NCI-H2196 treated with DMSO at 0.1 percent for 48 hours (cell line): ENCODE results near the gene ACHE.

Source experiments
- DNase-seq: peaks from one replicate; lab custom pipeline; 2025; ENCODE audit not compliant: unreplicated experiment; lab: John Stamatoyannopoulos, UW

The ACHE gene

DNA sequence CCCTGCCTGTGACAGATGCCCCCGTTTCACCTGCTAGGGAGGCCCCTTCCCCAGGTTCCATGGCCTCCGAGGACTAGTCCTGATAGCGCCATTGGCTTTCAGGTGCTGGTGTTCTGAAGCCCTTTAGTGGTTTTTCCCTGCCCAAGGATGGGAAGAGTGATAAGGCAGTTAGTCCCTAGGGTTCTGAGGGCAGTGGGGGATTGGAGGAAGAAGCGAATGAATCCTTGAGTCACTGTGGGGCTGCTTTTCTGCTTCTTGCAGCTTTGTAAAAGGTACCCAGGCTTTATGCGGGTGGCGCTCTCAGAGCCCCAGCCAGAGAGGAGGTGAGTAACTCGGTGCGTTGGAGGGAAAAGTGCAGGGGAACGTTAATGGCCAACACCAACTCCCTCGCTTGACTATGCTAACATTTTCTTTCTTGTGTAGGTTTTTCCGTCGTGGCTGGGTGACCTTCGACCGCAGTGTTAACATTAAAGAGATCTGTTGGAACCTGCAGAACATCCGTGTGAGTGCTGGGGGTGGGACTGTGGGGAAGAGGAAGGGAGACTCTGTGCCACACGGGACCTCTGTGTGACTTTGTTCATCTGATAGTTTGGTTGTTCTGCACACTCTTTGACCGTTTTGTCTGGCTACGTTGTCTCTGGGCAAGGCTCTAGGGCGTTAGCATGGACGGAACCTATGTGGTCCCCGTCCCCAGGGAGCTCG, 10.1 kb downstream of the ACHE start:
- DNase-seq = no peak

DNA sequence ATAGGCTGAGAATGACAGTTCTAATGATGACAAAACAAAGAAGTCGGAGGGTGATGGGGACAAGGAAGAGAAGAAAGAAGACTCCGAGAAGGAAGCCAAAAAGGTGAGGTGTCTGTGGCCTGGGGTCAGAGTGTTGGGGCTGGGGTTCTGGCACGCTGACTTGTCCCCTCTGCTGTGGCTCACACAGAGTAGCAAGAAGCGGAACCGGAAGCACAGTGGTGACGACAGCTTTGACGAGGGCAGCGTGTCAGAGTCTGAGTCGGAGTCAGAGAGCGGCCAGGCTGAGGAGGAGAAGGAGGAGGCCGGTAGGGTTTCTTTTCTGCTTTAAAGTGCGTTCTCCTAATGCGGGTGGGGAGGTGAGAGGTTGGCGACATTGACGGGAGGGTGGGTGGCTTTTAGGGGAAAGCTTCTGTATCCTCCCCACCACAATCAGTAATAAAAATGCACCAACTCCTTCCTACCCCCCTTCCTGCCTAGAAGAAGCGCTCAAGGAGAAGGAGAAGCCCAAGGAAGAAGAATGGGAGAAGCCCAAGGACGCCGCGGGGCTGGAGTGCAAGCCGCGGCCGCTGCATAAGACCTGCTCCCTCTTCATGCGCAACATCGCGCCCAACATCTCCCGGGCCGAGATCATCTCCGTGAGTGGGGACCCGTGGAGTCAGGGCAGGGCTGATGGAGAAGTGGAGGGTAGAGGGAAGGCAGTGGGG, 10.8 kb downstream of the ACHE start:
- DNase-seq = no peak

- DNase-seq = no peak
Observed at GRCh38 chr7:100882785-100883526, 12.7 kb downstream of the ACHE start.

DNA sequence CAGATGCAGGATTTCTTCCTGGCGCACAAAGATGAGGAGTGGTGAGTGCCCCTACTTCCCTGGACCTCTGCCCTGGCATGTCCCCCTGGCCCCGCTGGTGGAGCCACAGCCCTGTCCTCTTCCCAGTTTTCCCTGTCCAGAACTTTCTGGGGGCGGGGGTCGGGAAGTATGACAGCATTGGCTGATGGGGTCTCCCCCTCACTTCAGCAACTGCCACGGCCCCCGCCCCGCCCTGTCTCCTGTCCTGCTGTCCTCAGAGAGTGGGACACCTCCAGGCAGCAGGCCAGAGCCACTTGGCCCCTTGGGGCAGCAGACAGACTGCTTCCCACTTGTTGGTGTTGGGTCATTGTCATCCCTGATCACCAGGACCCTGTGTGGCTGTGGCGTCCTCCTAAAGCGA, 13.5 kb downstream of the ACHE start:
- DNase-seq = no peak

GRCh38 chr7:100881136-100881535, 14.6 kb downstream of the ACHE start:
- DNase-seq = no peak

GRCh38 chr7:100880645-100881044, 15.0 kb downstream of the ACHE start:
- no peak for DNase-seq

DNA sequence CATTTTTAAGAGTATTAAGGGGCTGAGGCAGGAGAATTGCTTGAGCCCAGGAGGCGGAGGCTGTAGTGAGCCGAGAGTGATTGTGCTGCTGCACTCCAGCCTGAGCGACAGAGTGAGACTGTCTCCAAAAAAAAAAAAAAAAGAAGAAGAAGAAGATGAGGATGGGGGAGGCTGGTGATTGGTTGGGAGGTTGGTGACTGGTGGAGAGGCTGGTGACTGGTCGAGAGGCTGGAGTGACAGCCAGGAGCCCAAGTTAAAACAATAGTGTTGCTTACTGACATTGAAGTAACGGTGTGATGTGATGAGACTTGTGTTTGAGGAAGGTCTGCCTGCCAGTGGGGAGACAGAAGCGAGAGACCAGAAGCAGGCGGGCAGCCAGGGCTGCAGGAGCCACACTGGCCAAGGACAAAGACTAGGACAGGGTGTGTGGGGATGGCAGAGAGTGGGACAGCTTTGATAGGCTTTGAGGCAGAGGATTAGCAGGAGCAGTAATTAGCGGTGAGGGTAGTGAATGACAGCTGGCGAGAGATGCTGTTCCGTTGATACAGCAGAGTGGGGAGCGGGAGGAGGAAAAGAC, 15.9 kb downstream of the ACHE start:
- no peak for DNase-seq

- no peak for DNase-seq
Observed at GRCh38 chr7:100878685-100879084, 17.0 kb downstream of the ACHE start.

GRCh38 chr7:100878013-100878412, 17.7 kb downstream of the ACHE start:
- DNase-seq = no peak

DNA sequence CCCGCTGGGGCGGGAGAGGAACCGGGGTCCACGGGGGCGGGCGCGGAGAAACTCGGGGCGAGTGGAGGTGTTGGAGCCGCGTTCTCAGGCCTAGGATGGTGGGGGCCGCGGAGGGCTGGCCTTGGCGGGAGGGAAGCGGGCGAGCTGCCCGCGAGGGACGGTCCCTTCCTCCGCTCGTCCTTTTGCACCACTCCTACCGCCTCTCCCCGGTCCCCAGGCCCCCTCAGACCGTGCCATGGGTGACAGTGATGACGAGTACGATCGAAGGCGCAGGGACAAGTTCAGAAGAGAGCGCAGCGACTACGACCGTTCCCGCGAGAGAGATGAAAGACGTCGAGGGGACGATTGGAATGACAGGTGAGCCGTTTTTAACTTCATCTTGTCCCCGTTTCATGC, 20.3 kb downstream of the ACHE start:
- DNase-seq = no peak

- peak; percentile 94 for DNase-seq
Observed at GRCh38 chr7:100874577-100875355, 20.9 kb downstream of the ACHE start, which contains the start of gene SRRT. TSS of gene SRRT (plus strand) at chr7:100875103. CDS start at chr7:100875591, 488 bp downstream.

- no peak for DNase-seq
Observed at GRCh38 chr7:100874300-100874576, 21.4 kb downstream of the ACHE start.

GRCh38 chr7:100873599-100874299, 21.9 kb downstream of the ACHE start:
- DNase-seq = no peak

- DNase-seq = no peak
Observed at GRCh38 chr7:100867776-100868485, 27.8 kb downstream of the ACHE start.

GRCh38 chr7:100867040-100867775, 28.5 kb downstream of the ACHE start, which contains the start of gene TRIP6:
TSS of gene TRIP6 (plus strand) at chr7:100867387. CDS start at chr7:100867498, 111 bp downstream.
- no peak for DNase-seq

GRCh38 chr7:100866729-100867039, 29.0 kb downstream of the ACHE start:
- DNase-seq = no peak

DNA sequence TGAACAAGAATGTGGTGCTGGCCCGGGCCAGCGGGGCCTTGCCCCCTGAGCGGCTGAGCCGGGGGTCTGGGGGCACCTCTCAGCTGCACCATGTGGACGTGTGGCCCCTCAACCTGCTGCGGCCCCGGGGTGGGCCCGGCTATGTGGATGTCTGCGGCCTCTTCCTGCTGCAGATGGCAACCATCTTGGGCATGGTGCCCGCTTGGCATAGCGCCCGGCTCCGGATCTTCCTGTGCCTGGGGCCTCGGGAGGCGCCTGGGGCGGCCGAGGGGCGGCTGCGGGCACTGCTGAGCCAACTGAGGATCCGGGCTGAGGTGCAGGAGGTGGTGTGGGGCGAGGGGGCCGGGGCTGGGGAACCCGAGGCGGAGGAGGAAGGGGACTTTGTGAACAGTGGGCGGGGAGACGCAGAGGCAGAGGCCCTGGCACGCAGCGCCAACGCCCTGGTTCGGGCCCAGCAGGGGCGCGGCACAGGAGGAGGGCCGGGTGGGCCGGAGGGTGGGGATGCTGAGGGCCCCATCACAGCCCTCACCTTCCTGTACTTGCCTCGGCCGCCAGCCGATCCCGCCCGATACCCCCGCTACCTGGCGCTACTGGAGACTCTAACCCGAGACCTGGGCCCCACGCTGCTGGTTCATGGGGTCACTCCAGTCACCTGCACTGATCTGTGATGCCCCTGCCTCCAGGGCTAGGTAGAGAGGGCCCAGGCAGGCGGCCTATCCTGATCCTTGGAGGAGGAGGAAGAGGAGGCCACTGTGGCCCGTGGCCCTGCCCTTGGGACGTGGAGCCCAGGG, 29.6 kb downstream of the ACHE start:
- DNase-seq = peak; percentile 45

- DNase-seq = peak; percentile 12
Observed at GRCh38 chr7:100865372-100865911, 30.2 kb downstream of the ACHE start.
